PC-9 (cell line): Measurements from ENCODE around the gene CDH16. TPM values are rescaled to one million over a fixed set of nuclear protein-coding genes. Genes with fewer than 3 reads are reported as not detected.
A peak's percentile ranks its signal among the peaks of the same experiment; 100 is the strongest.

ENCODE experiments used
- BruUV-seq: library from RNA; stranded (reverse); fragments of 400-500 nt; replicated peaks from 2 replicates; lab custom pipeline; 2021; lab: Mats Ljungman, UMichigan
- CTCF ChIA-PET: fragments of 300-600 bp; sonication (Branson Sonifier 250); formaldehyde crosslinking; loops from one replicate; lab custom pipeline; 2022; ENCODE audit warnings: antibody characterized with exemption; lab: Charles Lee
- POLR2A ChIA-PET: fragments of 300-600 bp; sonication (Branson Sonifier 250); formaldehyde crosslinking; loops from one replicate; lab custom pipeline; 2022; ENCODE audit warnings: antibody characterized with exemption; ENCODE audit not compliant: unreplicated experiment; lab: Charles Lee
- DNase-seq, 2 experiments: peaks; one replicate each; pipeline versions ENCODE4 v3.0.0 to v3.0.0-alpha.2; 2015 to 2022; ENCODE audit warnings: mixed read lengths in 1 of 2
- H2AFZ ChIP-seq: fragments of 200-600 bp; sonication (generic); 2 replicates; pipeline ENCODE4 v1.8.1; 2017; ENCODE audit warnings: antibody characterized with exemption
- H3F3A ChIP-seq: fragments of 200-600 bp; sonication (generic); 2 replicates; pipeline ENCODE4 v1.8.1; 2017; ENCODE audit warnings: antibody characterized with exemption, mild to moderate bottlenecking, low read depth; ENCODE audit not compliant: insufficient read depth
- H3K27ac ChIP-seq: fragments of 200-600 bp; sonication (generic); 2 replicates; pipeline ENCODE4 v1.6.1; 2016; ENCODE audit warnings: mixed run types
- H3K27me3 ChIP-seq: fragments of 200-600 bp; sonication (generic); 2 replicates; pipeline ENCODE4 v1.6.1; 2016; ENCODE audit warnings: low read depth, mixed run types; ENCODE audit not compliant: insufficient read depth
- H3K36me3 ChIP-seq: fragments of 200-600 bp; sonication (generic); 2 replicates; pipeline ENCODE4 v1.6.1; 2016; ENCODE audit warnings: low read depth, mixed run types
- H3K4me1 ChIP-seq: fragments of 200-600 bp; sonication (generic); replicated peaks from 2 replicates; pipeline ENCODE4 v1.6.1; 2016; ENCODE audit warnings: mixed run types; ENCODE audit not compliant: insufficient read depth
- H3K4me2 ChIP-seq: fragments of 200-600 bp; sonication (generic); 2 replicates; pipeline ENCODE4 v1.6.1; 2017; ENCODE audit warnings: mixed run types
- H3K4me3 ChIP-seq: fragments of 200-600 bp; sonication (generic); 2 replicates; pipeline ENCODE4 v1.6.1; 2016; ENCODE audit warnings: mixed run types
- H3K79me2 ChIP-seq: fragments of 200-600 bp; sonication (generic); 2 replicates; pipeline ENCODE4 v1.6.1; 2017; ENCODE audit warnings: low read depth, mixed run types
- H3K9me2 ChIP-seq: fragments of 200-600 bp; sonication (generic); 2 replicates; pipeline ENCODE4 v1.8.1; 2017; ENCODE audit warnings: mild to moderate bottlenecking; ENCODE audit not compliant: insufficient read depth
- H3K9me3 ChIP-seq: fragments of 200-600 bp; sonication (generic); 2 replicates; pipeline ENCODE4 v1.8.1; 2016; ENCODE audit warnings: low read depth; ENCODE audit not compliant: insufficient read depth
- H4K20me1 ChIP-seq: fragments of 200-600 bp; sonication (generic); 2 replicates; pipeline ENCODE4 v1.8.1; 2017; ENCODE audit not compliant: insufficient read depth
- CTCF ChIP-seq: fragments of 200-600 bp; sonication (generic); conservative IDR thresholded peaks from 2 replicates; pipeline ENCODE4 v1.6.1; 2017; ENCODE audit warnings: mixed run types, antibody characterized with exemption, mild to moderate bottlenecking, moderate library complexity
- EZH2 ChIP-seq: fragments of 200-600 bp; sonication (generic); IDR thresholded peaks from 2 replicates; pipeline ENCODE4 v1.8.0; 2017; ENCODE audit warnings: antibody characterized with exemption, low read depth
- intact Hi-C: fragments of 100-400 bp; cut with micrococcal nuclease; formaldehyde crosslinking; loops from one replicate; pipeline ENCODE4 v1.10.0; 2022; ENCODE audit not compliant: unreplicated experiment
- total RNA-seq: library from RNA; stranded (reverse); gene quantifications from 2 replicates; pipeline ENCODE4 v1.2.3, GENCODE V29; 2021

The CDH16 gene
- total RNA-seq, 1 experiment from 2014 or later: not detected

DNA sequence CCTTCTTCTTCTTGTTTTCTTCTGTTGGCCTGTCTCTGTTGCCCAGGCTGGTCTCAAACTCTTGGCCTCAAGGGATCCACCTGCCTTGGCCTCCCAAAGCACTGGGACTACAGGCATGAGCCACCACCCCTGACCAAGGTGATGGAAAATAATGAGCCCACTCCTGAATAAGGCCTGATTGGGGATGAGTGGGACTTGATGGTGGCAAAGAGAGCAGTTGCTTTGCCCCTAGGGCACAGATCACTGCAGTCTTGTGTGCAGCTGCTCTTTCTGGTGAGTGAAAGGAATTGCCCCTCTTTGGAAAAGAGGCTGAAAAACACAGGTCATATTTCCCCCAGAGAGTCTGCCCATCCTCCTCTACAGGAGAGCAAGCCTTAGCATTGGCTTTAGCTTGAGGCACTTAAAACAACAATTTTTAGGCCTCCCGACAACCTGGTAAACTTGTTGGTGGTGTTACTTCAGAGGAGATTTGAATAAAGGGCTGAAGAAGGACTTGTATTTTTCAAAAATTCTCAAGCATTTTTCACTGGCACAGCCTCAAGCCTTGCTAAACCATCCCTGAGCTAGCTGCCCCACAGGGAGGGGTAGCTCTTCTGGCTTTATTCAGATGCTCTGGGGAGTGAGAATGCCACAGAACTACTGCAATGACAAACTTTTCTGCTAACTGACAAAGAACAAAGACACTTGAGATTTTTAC lies 44.5 kb downstream of the CDH16 start:
- Histone ChIP-seq H3F3A (peaks cover 25% of the 10 kb centered on the region; the same call in 1 of the 2 replicates), H4K20me1 (no peaks in the 10 kb centered on the region), H3K79me2 (no peaks in the 10 kb centered on the region), H3K4me1 (peaks cover 7% of the 10 kb centered on the region), H3K27me3 (no peaks in the 10 kb centered on the region), H3K9me3 (no peaks in the 10 kb centered on the region), H3K9me2 (no peaks in the 10 kb centered on the region), H3K4me2 (no peak overlapping the region), H3K36me3 (no peaks in the 10 kb centered on the region), H3K27ac (no peak overlapping the region), H3K4me3 (no peak overlapping the region), H2AFZ (no peak overlapping the region)
- POLR2A ChIA-PET: interaction anchor here (0.5 to 0.7 kb wide), 2 partner anchors 64 to 394 kb away, joined by 4 to 20 read pairs; no protein-coding TSS in a partner anchor
- TF ChIP-seq EZH2: no peak
- no peak for TF ChIP-seq CTCF
- DNase-seq: no peak
- BruUV-seq: no TSS peak
- CTCF ChIA-PET: interaction anchor here (0.7 to 2.1 kb wide), 4 partner anchors 15 to 212 kb away, joined by 3 to 30 read pairs (median 14); partner anchors contain the start of gene NAE1
- intact Hi-C loops: loop anchor here (5.0 kb wide), 1 partner anchor 132 kb away; no protein-coding TSS in a partner anchor

GRCh38 chr16:66873685-66874055 lies 45.0 kb downstream of the CDH16 start:
- no peaks in the 10 kb centered on the region for H3K9me3 ChIP-seq
- H3F3A ChIP-seq: peaks cover 25% of the 10 kb centered on the region; the same call in 1 of the 2 replicates
- intact Hi-C loops: loop anchor here (1.0 to 5.0 kb wide), 3 partner anchors 43 to 145 kb away; partner anchors contain the start of gene NAE1
- H3K36me3 ChIP-seq: no peaks in the 10 kb centered on the region
- no TSS peak for BruUV-seq
- no peak overlapping the region for H3K4me2 ChIP-seq
- POLR2A ChIA-PET: no interaction called here
- H3K79me2 ChIP-seq: no peaks in the 10 kb centered on the region
- no peak for DNase-seq
- no peaks in the 10 kb centered on the region for H3K27me3 ChIP-seq
- no peaks in the 10 kb centered on the region for H4K20me1 ChIP-seq
- CTCF ChIA-PET: interaction anchor here (0.6 to 2.1 kb wide), 6 partner anchors 12 to 465 kb away, joined by 3 to 14 read pairs (median 4); partner anchors contain the start of gene NAE1
- no peaks in the 10 kb centered on the region for H3K9me2 ChIP-seq
- H3K4me1 ChIP-seq: peaks cover 7% of the 10 kb centered on the region
- no peak overlapping the region for H3K27ac ChIP-seq
- TF ChIP-seq EZH2: no peak
- TF ChIP-seq CTCF: no peak
- H2AFZ ChIP-seq: no peak overlapping the region
- no peak overlapping the region for H3K4me3 ChIP-seq

DNA sequence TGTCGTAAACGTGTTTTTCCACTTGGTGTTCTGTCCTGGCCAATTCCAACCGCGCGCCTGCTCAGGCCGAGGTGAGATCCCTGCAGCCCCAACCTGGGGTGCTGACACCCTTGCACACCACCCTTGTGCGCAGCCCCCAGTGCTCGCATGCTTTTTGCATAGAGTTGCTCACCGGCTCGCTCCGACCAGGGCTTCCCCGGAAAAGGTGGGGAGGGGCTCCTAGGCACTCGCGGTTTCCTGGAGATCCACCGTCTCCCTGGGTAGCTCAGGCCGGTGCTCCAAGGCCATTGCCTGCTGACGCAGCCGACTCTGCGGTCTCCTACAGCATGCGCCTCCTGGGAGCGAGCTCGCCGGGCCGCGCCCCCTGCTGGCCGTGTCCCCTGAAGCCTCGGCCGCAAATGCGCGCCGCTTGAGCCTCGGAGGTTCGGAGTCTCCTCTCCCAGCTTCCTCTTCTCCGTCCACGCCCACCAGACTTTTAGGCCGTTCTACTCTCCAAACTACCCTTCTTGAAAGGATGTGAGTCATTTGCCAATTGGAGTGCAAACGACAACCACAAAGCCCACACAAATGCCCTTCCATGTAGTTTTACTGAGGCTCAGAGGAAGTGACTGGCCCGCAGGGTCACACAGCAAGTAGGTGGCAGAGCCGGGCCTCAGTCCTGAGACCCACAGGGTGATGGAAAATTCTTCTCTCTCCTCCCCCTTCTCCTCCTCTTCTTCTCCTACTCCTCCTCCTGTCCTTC lies 45.6 kb downstream of the CDH16 start:
- Histone ChIP-seq H3K4me2 (peak overlapping the region; percentile 95), H4K20me1 (no peaks in the 10 kb centered on the region), H3K79me2 (no peaks in the 10 kb centered on the region), H3K36me3 (no peaks in the 10 kb centered on the region), H3F3A (peaks cover 23% of the 10 kb centered on the region; the same call in 1 of the 2 replicates), H2AFZ (peak overlapping the region; percentile 92), H3K27me3 (no peaks in the 10 kb centered on the region), H3K9me3 (no peaks in the 10 kb centered on the region), H3K27ac (peak overlapping the region; percentile 42), H3K4me1 (peaks cover 7% of the 10 kb centered on the region), H3K4me3 (peak overlapping the region; percentile 64), H3K9me2 (no peaks in the 10 kb centered on the region)
- ChIA-PET POLR2A (interaction anchor here (0.7 kb wide), 2 partner anchors 211 to 304 kb away, joined by 3 to 5 read pairs; no protein-coding TSS in a partner anchor), CTCF (interaction anchor here (0.6 to 2.1 kb wide), 9 partner anchors 8 to 465 kb away, joined by 3 to 14 read pairs (median 4); partner anchors contain the start of gene NAE1)
- TF ChIP-seq EZH2: no peak
- TF ChIP-seq CTCF: peak; percentile 91
- BruUV-seq: no TSS peak
- intact Hi-C loops: loop anchor here (1.0 to 5.0 kb wide), 3 partner anchors 42 to 145 kb away; partner anchors contain the start of gene NAE1
- peak; percentile 90 to 93 for DNase-seq
